Measurements from ENCODE around the gene KCNK17. TPM values are rescaled to one million over a fixed set of nuclear protein-coding genes. Genes with fewer than 3 reads are reported as not detected.
A peak's percentile ranks its signal among the peaks of the same experiment; 100 is the strongest.

KCNK17 gene
- total RNA-seq, 1 experiment from 2014 or later: not detected

DNA sequence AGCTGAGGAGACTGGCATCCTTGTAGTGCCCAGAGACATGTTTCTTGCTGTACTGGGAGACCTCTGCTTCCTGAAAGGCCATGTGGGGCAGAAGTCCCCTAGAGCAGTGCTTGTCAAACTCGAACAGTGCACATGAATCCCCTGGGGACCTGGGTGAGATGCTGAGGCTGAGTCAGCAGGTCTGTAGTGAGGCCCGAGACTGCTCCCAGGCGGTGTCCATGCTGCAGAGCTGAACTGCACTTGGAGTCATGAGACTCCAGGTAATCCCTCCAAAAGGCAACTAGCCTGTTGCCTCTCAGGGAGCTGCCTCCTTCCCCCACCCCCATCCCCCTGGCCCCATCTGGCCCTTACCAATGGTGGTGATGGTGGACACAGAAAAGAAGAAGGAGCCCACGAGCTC, 3.7 kb downstream of the KCNK17 start:
- TF ChIP-seq, protein P1, sequence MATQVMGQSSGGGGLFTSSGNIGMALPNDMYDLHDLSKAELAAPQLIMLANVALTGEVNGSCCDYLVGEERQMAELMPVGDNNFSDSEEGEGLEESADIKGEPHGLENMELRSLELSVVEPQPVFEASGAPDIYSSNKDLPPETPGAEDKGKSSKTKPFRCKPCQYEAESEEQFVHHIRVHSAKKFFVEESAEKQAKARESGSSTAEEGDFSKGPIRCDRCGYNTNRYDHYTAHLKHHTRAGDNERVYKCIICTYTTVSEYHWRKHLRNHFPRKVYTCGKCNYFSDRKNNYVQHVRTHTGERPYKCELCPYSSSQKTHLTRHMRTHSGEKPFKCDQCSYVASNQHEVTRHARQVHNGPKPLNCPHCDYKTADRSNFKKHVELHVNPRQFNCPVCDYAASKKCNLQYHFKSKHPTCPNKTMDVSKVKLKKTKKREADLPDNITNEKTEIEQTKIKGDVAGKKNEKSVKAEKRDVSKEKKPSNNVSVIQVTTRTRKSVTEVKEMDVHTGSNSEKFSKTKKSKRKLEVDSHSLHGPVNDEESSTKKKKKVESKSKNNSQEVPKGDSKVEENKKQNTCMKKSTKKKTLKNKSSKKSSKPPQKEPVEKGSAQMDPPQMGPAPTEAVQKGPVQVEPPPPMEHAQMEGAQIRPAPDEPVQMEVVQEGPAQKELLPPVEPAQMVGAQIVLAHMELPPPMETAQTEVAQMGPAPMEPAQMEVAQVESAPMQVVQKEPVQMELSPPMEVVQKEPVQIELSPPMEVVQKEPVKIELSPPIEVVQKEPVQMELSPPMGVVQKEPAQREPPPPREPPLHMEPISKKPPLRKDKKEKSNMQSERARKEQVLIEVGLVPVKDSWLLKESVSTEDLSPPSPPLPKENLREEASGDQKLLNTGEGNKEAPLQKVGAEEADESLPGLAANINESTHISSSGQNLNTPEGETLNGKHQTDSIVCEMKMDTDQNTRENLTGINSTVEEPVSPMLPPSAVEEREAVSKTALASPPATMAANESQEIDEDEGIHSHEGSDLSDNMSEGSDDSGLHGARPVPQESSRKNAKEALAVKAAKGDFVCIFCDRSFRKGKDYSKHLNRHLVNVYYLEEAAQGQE (IDR thresholded peaks at IDR 0.05; ENCODE audit: insufficient read depth in 1 of 2, low read depth in 2 of 2, low read length in 1 of 2): no peak
- TF ChIP-seq POLR2AphosphoS5 (IDR thresholded peaks at IDR 0.05; ENCODE audit: low read depth, low read length) (no peak), SIN3A (IDR thresholded peaks at IDR 0.05; ENCODE audit: borderline replicate concordance, insufficient read depth, low read depth, low read length) (no peak)
- no peaks in the 10 kb centered on the region for H3K4me1 ChIP-seq (ENCODE audit: control insufficient read depth, insufficient read depth, low read length)
- H3K36me3 ChIP-seq (ENCODE audit: control insufficient read depth, insufficient read depth, low read length): no peaks in the 10 kb centered on the region
- no peaks in the 10 kb centered on the region; the same call in 1 of the 2 replicates for H3K27me3 ChIP-seq (ENCODE audit: control insufficient read depth, insufficient read depth, low read length)
- H3K4me3 ChIP-seq (ENCODE audit: low read depth in 2 of 2, low read length in 2 of 2): no peak overlapping the region
- in situ Hi-C loops (cut with HindIII; ENCODE audit: low pct_unique_long_range_greater_than_20kb, low sequenced_read_pairs): no loop called here
- H3K9me3 ChIP-seq (ENCODE audit: control insufficient read depth, insufficient read depth, low read depth, low read length): no peaks in the 10 kb centered on the region
- intact Hi-C loops (cut with micrococcal nuclease; ENCODE audit: unreplicated experiment): no loop called here
- DNase-seq (ENCODE audit: low read depth, low spot score) (no peak), ATAC-seq (no peak)
- ChIA-PET CTCF (interaction anchor here (0.6 to 1.6 kb wide), 4 partner anchors 9 to 437 kb away, joined by 3 to 7 read pairs (median 5); no protein-coding TSS in a partner anchor), POLR2A (no interaction called here)
- BruUV-seq (replicated peaks): no TSS peak
- H3K27ac ChIP-seq (ENCODE audit: low read length): no peak overlapping the region

DNA sequence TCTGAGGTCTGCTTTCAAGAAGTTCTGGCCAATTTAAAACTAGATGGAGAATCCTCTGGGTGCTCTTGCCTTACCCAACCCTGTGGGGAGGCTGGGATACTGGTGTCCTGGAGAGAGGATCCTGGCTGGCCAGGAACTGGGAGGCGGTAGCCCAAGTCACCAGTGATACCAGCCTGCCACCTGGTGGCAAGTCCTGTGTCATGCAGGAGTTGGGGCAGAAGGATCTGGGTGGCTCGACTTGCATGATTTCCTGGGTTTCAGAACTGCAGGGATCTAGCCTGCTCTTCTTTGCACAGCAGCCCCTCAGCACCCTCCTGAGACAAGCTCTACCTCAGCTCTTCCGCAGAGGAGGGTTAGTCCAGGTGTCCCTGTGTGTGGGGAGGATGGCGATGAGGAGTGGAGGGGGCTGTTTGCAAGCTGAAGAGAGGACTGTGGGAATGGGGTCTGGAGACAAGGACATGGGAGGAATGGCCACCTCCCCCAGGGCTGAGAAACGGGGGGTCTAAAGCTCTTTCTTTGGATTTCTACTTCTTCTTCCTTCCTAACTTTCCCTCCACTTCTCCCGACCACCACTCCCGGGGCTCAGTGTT, 4.2 kb downstream of the KCNK17 start:
- no TSS peak for BruUV-seq (replicated peaks)
- Histone ChIP-seq H3K27ac (ENCODE audit: low read length) (no peak overlapping the region), H3K27me3 (ENCODE audit: control insufficient read depth, insufficient read depth, low read length) (no peaks in the 10 kb centered on the region; the same call in 1 of the 2 replicates), H3K9me3 (ENCODE audit: control insufficient read depth, insufficient read depth, low read depth, low read length) (no peaks in the 10 kb centered on the region), H3K4me1 (ENCODE audit: control insufficient read depth, insufficient read depth, low read length) (no peaks in the 10 kb centered on the region), H3K36me3 (ENCODE audit: control insufficient read depth, insufficient read depth, low read length) (no peaks in the 10 kb centered on the region), H3K4me3 (ENCODE audit: low read depth in 2 of 2, low read length in 2 of 2) (no peak overlapping the region)
- in situ Hi-C loops (cut with HindIII; ENCODE audit: low pct_unique_long_range_greater_than_20kb, low sequenced_read_pairs) (no loop called here), intact Hi-C loops (cut with micrococcal nuclease; ENCODE audit: unreplicated experiment) (loop anchor here (5.0 to 10.0 kb wide), 3 partner anchors 65 to 438 kb away; no protein-coding TSS in a partner anchor)
- ATAC-seq (peak; percentile 92), DNase-seq (ENCODE audit: low read depth, low spot score) (peak; percentile 64)
- POLR2A ChIA-PET: no interaction called here
- TF ChIP-seq, protein P2, sequence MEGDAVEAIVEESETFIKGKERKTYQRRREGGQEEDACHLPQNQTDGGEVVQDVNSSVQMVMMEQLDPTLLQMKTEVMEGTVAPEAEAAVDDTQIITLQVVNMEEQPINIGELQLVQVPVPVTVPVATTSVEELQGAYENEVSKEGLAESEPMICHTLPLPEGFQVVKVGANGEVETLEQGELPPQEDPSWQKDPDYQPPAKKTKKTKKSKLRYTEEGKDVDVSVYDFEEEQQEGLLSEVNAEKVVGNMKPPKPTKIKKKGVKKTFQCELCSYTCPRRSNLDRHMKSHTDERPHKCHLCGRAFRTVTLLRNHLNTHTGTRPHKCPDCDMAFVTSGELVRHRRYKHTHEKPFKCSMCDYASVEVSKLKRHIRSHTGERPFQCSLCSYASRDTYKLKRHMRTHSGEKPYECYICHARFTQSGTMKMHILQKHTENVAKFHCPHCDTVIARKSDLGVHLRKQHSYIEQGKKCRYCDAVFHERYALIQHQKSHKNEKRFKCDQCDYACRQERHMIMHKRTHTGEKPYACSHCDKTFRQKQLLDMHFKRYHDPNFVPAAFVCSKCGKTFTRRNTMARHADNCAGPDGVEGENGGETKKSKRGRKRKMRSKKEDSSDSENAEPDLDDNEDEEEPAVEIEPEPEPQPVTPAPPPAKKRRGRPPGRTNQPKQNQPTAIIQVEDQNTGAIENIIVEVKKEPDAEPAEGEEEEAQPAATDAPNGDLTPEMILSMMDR (IDR thresholded peaks at IDR 0.05): peak; percentile 91
- TF ChIP-seq TCF7L2 (IDR thresholded peaks at IDR 0.05; ENCODE audit: low read depth, low read length) (no peak), SIN3A (IDR thresholded peaks at IDR 0.05; ENCODE audit: borderline replicate concordance, insufficient read depth, low read depth, low read length) (no peak), POLR2AphosphoS5 (IDR thresholded peaks at IDR 0.05; ENCODE audit: low read depth, low read length) (no peak)
- TF ChIP-seq, protein P1 (IDR thresholded peaks at IDR 0.05; ENCODE audit: insufficient read depth in 1 of 2, low read depth in 2 of 2, low read length in 1 of 2): no peak
- CTCF ChIA-PET: interaction anchor here (0.8 to 1.6 kb wide), 2 partner anchors 9 to 437 kb away, joined by 3 to 5 read pairs; no protein-coding TSS in a partner anchor

All from Panc1 (cell line).